NCI-H2196 (cell line): ENCODE results near the gene NAPB.
"Not testable (repeated sequence)": the region's sequence is repeated elsewhere in the genome, so short reads cannot be mapped to it uniquely, and the experiment has no call there.

Experiments used
- DNase-seq: peaks from one replicate; lab custom pipeline; 2025; ENCODE audit not compliant: unreplicated experiment; lab: John Stamatoyannopoulos, UW

Gene NAPB

GRCh38 chr20:23349338-23350195 lies 71.7 kb downstream of the NAPB start:
- peak; percentile 58 for DNase-seq

GRCh38 chr20:23348510-23348909 lies 72.8 kb downstream of the NAPB start:
- not testable (repeated sequence) for DNase-seq

- no peak for DNase-seq
Observed at GRCh38 chr20:23347791-23348190, 73.5 kb downstream of the NAPB start.

- no peak for DNase-seq
Observed at GRCh38 chr20:23346002-23346401, 75.3 kb downstream of the NAPB start.

- DNase-seq: no peak
Observed at GRCh38 chr20:23344336-23344735, 77.0 kb downstream of the NAPB start.

- no peak for DNase-seq
Observed at GRCh38 chr20:23343590-23343989, 77.7 kb downstream of the NAPB start.

- no peak for DNase-seq
Observed at GRCh38 chr20:23341073-23341472, 80.2 kb downstream of the NAPB start.

GRCh38 chr20:23340524-23340923 lies 80.8 kb downstream of the NAPB start:
- peak; percentile 38 for DNase-seq

GRCh38 chr20:23339986-23340385 lies 81.3 kb downstream of the NAPB start:
- DNase-seq: no peak

- DNase-seq: no peak
Observed at GRCh38 chr20:23337312-23337711, 84.0 kb downstream of the NAPB start.

- no peak for DNase-seq
Observed at GRCh38 chr20:23336476-23336875, 84.8 kb downstream of the NAPB start.

- DNase-seq: no peak
Observed at GRCh38 chr20:23335521-23335920, 85.8 kb downstream of the NAPB start.

GRCh38 chr20:23334111-23334510 lies 87.2 kb downstream of the NAPB start:
- DNase-seq: no peak

GRCh38 chr20:23332467-23332866 lies 88.8 kb downstream of the NAPB start:
- no peak for DNase-seq

- DNase-seq: no peak
Observed at GRCh38 chr20:23331450-23332350, 89.6 kb downstream of the NAPB start.

GRCh38 chr20:23327617-23328333 lies 93.5 kb downstream of the NAPB start:
- DNase-seq: no peak

GRCh38 chr20:23326774-23327173 lies 94.5 kb downstream of the NAPB start:
- no peak for DNase-seq

GRCh38 chr20:23325107-23325506 lies 96.2 kb downstream of the NAPB start:
- no peak for DNase-seq
